ENCODE measurements around the gene ADGRV1. TPM values are rescaled to one million over a fixed set of nuclear protein-coding genes. Genes with fewer than 3 reads are reported as not detected.
"Not testable (repeated sequence)": the region's sequence is repeated elsewhere in the genome, so short reads cannot be mapped to it uniquely, and the experiment has no call there.

Gene ADGRV1
- total RNA-seq, 1 donor from 2014 or later = 1.7 TPM

GRCh38 chr5:90833753-90834152 is 275.2 kb downstream of the ADGRV1 start:
- DNase-seq (ENCODE audit: low spot score) (no peak), ATAC-seq (no peak)
- intact Hi-C loops (cut with DNase I) = no loop called here

GRCh38 chr5:90834711-90835110 is 276.1 kb downstream of the ADGRV1 start:
- intact Hi-C loops (cut with DNase I) = no loop called here
- ATAC-seq (no peak), DNase-seq (ENCODE audit: low spot score) (no peak)

DNA sequence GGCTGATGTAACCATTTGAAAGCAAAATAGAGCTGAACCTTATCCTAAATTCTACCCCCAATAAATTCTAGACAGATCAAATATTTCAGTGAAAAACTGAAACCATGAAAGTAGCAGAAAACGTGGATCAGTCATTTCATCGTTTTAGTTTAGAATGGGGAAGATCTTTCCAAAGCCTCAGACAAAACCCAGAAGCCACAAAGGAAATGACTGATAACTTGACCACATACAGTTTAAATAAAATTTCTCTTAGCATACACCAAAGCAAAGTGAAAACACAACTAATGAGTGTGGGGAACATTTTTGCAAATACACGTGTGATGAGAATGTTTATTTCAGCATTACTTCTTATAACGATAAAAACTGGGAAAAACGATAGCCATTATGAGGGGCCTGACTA is 284.8 kb downstream of the ADGRV1 start:
- no peak for ATAC-seq
- no peak for DNase-seq (ENCODE audit: low spot score)
- intact Hi-C loops (cut with DNase I) = no loop called here

GRCh38 chr5:90844931-90845330 is 286.3 kb downstream of the ADGRV1 start:
- DNase-seq (ENCODE audit: low spot score) (no peak), ATAC-seq (no peak)
- intact Hi-C loops (cut with DNase I) = no loop called here

DNA sequence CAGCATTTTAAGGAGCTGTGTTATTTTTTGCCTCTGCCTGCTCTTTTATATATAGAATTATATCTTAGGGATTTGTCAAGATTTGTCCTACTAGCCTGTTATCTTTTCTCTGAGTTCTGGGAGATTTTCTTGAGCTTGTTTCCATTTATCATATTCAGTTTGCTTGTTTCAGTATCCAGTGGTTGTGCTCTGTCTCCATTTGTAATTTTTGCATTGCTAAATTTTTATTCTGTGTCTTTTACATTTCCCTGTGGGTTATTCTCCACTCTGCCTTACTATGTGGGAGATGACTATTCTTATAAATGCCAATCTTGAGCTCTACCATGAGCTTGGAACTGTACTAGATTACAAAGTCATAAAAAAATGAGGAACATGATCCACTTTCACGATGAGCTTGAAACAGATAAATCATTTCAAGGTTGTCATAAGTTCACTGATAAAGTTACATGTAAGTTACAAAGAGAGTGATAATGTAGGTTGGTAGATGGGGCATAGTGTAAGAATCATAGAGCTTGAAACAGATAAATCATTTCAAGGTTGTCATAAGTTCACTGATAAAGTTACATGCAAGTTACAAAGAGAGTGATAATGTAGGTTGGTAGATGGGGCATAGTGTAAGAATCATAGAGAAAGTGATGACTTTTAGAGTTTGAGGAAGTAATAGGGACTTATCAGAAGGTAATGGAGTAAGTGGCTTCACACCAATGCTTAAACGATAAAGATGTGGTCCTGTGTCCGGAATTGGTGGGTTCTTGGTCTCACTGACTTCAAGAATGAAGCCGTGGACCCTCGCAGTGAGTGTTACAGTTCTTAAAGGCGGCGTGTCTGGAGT is 287.3 kb downstream of the ADGRV1 start:
- ATAC-seq (no peak), DNase-seq (ENCODE audit: low spot score) (no peak)
- intact Hi-C loops (cut with DNase I) = no loop called here

DNA sequence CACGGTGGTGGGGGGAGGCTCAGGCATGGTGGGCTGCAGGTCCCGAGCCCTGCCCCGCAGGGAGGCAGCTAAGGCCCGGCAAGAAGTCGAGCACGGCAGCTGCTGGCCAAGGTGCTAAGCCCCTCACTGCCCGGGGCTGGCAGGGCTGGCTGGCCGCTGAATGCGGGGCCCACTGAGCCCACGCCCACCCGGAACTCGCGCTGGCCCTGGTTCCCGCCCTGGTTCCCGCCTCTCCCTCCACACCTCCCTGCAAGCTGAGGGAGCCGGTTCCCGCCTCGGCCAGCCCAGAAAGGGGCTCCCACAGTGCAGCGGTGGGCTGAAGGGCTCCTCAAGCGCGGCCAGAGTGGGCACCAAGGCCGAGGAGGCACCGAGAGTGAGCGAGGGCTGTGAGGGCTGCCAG is 289.0 kb downstream of the ADGRV1 start:
- intact Hi-C loops (cut with DNase I); ATAC-seq; DNase-seq (ENCODE audit: low spot score): not testable (repeated sequence)

- intact Hi-C loops (cut with DNase I) = no loop called here
- DNase-seq (ENCODE audit: low spot score) = no peak
- ATAC-seq = no peak
Measured at GRCh38 chr5:90849939-90850338, 291.3 kb downstream of the ADGRV1 start.

DNA sequence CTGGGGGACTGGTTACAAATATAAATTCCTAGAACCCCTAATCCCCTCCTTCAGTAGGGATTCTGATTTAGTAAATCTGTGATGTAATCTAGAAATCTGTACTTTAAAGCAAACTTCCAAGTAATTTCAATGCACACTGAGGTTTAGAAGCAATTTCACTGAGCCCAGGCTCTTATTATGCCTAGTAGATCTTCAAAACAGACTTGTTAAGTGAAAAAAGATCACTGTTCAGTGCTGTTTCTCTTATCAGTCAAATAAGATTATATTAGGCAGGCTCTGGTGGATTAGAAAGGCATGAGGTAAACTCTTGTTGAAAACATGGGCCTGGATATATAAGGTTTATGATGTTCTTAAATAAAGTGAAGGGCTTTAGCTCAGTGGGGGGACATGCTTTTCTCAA is 293.9 kb downstream of the ADGRV1 start:
- DNase-seq (ENCODE audit: low spot score) = no peak
- ATAC-seq = no peak
- intact Hi-C loops (cut with DNase I) = no loop called here

DNA sequence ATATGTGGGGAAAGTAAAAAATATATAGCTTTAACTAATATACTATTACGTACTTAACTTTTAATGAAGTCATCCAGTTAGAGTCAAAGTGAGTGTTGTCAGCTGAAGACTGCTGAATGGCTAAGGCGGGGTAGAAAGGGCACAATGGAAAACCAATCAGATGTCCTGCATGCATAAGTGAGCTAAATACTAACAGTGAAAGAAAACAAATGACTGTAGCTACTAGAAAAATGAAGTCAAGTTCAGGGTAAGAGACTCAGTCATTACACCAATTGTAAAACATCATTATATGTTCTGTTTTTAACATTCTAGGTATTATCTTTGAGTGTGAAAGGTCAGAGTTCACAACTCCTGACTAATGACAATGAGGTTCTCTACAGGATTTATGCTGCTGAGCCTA is 295.2 kb downstream of the ADGRV1 start:
- DNase-seq (ENCODE audit: low spot score) (no peak), ATAC-seq (no peak)
- intact Hi-C loops (cut with DNase I) = no loop called here

DNA sequence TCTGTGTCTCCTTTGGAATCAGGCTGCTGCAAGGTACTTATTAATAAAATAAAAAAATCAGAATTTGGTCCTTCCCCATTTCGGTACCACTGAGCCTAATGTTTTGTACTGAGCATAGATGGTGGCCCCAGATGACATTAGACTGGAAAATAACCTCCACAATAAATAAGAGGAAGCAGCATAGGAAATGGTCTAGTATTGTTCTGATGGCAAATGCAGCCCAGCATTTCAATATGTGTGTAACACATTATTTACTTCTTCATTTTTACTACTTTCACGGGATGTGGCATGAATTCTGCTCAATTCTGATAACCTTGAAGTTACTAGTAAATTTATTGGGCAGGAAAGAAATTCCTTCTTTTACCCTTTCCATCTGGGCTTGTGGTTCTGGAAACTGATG is 295.6 kb downstream of the ADGRV1 start:
- DNase-seq (ENCODE audit: low spot score) (no peak), ATAC-seq (peak; percentile 38)
- intact Hi-C loops (cut with DNase I) = no loop called here

DNA sequence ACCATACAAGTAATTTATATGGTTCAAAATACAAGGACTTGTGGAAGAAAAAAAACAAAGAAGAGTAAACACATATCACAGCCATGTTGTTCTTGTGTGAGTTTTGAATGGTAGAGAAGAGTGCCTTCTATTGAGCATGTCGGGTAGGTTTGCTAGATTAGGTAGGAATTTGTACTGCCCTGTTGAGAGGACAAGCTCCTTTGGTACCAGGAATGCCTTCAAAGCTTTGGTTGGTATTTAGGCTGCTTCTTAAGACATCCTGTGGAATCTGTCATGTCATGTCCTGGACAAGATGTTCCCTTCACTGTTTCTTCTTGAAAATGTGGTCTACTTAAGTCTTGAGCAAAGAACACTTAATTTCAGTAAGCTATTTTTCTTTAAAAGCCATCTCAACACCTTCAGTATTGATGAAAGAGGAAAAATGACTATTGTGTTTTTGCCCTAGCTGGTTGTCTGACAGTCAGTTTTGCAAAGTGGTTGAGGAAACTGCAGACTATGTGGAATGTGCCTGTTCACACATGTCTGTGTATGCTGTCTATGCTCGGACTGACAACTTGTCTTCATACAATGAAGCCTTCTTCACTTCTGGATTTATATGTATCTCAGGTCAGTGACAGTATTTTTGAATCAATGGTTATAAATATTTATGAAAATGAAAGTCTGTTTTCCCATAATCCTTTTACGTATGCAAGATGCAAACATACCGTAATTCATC is 296.9 kb downstream of the ADGRV1 start:
- no peak for DNase-seq (ENCODE audit: low spot score)
- no peak for ATAC-seq
- intact Hi-C loops (cut with DNase I) = no loop called here

GRCh38 chr5:90861843-90862586 is 303.4 kb downstream of the ADGRV1 start:
- intact Hi-C loops (cut with DNase I) = no loop called here
- DNase-seq (ENCODE audit: low spot score) = no peak
- no peak for ATAC-seq

GRCh38 chr5:90865180-90865579 is 306.6 kb downstream of the ADGRV1 start:
- no peak for ATAC-seq
- intact Hi-C loops (cut with DNase I) = no loop called here
- DNase-seq (ENCODE audit: low spot score) = no peak

- intact Hi-C loops (cut with DNase I) = no loop called here
- ATAC-seq (peak; percentile 66), DNase-seq (ENCODE audit: low spot score) (no peak)
Measured at GRCh38 chr5:90866333-90866732, 307.7 kb downstream of the ADGRV1 start.

DNA sequence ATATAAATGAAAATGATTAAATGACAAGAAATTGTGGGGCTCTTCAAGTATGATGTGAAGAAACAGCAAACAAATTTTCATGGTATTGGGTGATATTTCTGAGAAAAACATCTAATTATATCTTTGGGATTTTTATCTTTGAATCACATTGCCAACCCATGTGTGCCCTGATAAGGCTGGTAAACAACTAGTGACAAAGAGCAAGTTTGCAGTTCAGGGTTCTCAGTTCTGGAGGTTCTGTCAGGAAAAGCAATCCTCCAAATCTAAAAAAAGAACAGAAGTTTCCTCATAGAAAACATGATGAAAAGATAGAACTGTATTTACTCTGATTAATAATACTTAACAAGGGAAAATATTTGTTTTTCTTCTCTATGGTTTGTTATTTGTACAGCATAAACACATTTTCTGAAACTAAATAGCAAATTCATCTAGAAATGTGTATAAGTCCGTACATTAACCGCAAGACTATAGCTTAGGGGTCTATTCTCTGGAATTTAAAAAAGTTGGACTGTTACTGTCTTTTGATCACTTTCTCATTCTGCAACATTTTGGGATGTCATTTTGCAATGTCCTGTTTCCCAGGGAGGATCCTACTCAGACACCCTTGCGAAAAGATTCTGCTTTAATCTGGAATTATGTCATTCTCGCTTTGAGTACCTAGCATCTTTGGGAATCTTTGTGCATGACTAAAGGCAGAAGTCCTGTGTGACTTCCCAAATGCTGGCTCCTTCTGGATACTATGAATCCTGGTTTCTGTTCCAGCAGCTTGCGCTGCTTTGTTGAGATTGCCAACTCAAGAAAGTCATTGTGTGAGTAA is 308.5 kb downstream of the ADGRV1 start:
- intact Hi-C loops (cut with DNase I) = no loop called here
- no peak for ATAC-seq
- no peak for DNase-seq (ENCODE audit: low spot score)

- intact Hi-C loops (cut with DNase I) = no loop called here
- ATAC-seq = no peak
Measured at GRCh38 chr5:90868799-90869198, 310.2 kb downstream of the ADGRV1 start.

GRCh38 chr5:90871391-90871991 is 312.9 kb downstream of the ADGRV1 start:
- intact Hi-C loops (cut with DNase I) = no loop called here
- ATAC-seq (peak; percentile 65), DNase-seq (ENCODE audit: low spot score) (no peak)

More at GRCh38 chr5:90868799-90869198, 310.2 kb downstream of the ADGRV1 start:
- no peak for DNase-seq (ENCODE audit: low spot score)

- DNase-seq (ENCODE audit: low spot score) = no peak
Measured at GRCh38 chr5:90873033-90873517, 314.5 kb downstream of the ADGRV1 start.

More at GRCh38 chr5:90873033-90873517, 314.5 kb downstream of the ADGRV1 start:
- intact Hi-C loops (cut with DNase I) = no loop called here
- no peak for ATAC-seq
